ENCODE data around the gene CSTA.
"Not testable (repeated sequence)": the region's sequence is repeated elsewhere in the genome, so short reads cannot be mapped to it uniquely, and the experiment has no call there.

The CSTA gene

DNA sequence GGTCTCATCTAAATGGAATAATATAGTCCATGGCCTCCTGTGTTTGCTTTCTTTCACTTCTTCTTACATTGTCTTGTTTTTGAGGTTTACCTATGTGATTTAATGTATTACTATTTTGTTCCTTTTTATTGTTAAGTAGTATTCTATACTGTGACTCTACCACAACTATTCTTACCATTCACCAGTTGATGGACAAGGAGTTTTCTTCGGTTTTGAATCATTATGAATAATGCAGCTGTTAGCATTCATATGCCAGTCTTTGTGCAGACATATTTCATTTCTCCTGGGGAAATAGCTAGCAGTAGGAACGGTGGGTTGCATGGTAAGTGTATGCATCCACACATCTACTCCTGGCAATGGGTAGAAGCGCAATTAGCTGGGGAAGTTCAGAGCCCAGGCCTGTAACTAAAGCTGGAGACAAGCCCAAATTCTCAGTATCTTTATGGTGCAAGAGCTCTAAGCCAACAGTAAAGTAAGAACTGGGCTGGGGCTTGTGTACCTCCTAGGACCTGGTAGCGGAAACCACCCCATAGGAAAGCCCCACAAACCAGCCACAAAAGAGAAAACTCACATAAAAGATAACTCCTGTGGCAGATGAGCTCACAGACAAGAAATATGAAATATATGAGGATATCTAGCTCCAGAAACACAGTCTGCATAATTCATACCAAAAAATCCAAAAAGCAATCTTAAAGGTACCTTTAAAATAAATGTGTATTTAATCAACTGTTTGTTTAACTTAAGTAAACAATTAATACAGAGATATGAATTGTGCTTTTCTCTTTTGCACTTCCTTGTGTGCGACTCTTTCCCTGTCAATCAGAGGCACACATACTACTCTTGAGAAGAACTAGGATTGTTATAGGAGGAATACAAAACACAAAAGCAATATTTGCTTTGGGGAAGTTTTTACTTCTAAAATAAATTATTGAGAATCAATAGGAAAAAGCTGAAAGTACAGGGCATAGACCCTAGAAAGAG is 2.7 kb upstream of the CSTA start:
- no peak for DNase-seq (ENCODE audit: low read depth in 2 of 2)

DNA sequence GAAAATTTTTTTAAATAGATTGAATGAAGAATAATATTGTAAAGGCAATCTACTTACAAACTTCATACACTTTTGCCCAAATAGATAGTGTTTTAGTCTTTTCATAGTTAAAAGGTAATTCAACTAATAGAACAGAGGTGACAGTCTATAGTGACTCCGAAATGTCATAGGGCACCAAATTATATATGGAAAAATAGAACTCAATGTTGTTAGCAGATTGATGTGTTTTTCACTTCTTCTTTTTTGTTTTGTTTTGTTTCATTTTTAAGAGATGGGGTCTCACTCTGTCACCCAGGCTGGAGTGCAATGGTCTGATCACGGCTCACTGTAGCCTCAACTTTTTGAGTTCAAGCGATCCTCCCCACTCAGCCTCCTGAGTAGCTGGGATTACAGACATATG is 721 bp downstream of the CSTA start:
- no peak for DNase-seq (ENCODE audit: low read depth in 2 of 2)

DNA sequence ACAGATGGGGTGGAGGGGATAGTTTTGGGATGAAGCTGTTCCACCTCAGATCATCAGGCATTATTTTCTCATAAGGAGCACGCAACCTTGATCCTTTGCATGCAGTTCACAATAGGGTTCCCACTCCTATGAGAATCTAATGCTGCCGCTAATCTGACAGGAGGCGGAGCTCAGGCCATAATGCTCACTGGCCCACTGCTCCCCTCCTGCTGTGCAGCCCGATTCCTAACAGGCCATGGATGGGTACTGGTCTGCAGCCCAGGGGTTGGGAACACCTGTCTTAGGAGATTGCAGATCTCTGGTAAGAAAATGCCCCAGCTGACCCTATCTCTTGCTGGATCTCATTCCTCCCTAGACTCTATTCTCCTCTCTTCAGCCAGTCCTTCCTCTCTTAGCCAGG is 6.8 kb downstream of the CSTA start:
- DNase-seq (ENCODE audit: low read depth in 2 of 2) = no peak

DNA sequence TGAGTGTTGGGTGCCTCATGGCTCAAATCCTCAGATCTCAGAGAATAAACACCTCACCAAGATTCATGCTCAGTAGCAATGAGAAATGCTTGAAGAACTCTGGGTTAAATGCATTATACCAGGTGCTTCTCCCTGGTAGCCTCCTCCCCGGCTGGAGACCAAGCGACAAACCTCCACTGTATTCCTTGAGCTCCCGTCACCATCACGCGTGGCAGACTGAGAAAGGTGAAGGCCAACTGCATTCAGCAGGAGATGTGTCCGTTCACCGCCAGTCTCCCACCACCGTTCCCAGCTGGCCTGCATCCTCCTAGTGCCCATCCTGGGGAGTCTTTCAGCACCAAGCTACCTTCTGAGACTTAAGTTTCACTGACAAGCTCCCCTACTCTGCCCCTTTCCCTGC is 7.5 kb downstream of the CSTA start:
- no peak for DNase-seq (ENCODE audit: low read depth in 2 of 2)

DNA sequence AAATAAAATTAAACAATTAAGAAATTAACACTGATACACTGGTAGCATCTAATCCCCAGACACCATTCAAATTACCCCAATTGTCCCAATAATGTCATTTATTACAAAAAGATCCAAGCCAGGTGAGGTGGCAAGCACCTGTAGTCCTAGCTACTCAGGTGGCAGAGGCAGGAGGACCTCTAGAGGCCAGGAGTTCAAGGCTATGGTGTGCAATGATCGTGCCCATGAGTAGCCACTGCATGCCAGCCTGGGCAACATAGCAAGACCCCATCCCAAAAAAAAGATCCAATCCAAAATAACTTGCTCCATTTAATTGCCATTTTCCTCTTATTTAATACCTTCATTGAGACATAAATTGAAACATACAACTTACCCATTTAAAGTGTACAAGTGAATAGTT is 17.8 kb downstream of the CSTA start:
- DNase-seq (ENCODE audit: low read depth in 2 of 2) = no peak

DNA sequence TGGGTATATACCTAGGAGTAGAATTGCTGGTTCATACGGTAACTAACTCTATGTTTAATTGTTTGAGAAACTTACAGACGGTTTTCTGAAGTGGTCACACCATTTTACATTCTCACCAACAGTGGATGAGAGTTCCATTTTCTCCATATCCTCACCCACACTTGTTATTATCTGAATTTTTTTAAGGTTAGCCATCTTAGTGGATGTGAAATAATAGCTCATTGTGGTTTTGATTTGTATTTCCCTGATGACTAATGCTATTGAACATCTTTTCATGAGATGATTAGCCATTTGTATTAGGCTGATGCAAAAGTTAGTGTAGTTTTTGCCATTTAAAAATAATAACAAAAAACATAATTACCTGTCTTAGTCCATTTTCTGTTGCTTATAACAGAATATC is 18.6 kb downstream of the CSTA start:
- no peak for DNase-seq (ENCODE audit: low read depth in 2 of 2)

DNA sequence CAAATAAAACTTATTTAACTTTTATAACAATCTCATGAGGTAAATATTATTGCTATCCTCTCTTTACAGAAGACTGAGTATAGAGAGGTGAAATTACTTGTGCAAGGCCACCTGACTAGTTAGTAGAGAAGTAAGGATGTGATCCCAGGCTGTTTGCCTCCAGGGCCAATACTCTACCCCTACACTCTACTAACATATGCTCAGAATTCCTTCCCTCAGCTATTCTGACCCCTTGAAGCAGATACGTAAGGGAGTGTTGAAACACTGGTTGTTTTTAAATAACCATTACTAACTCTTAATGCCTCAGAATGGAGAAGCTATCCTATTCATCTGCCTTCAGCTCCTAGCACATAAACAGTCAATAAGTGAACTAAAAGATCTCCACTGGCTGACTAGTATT is 24.1 kb downstream of the CSTA start:
- no peak for DNase-seq (ENCODE audit: low read depth in 2 of 2)

DNA sequence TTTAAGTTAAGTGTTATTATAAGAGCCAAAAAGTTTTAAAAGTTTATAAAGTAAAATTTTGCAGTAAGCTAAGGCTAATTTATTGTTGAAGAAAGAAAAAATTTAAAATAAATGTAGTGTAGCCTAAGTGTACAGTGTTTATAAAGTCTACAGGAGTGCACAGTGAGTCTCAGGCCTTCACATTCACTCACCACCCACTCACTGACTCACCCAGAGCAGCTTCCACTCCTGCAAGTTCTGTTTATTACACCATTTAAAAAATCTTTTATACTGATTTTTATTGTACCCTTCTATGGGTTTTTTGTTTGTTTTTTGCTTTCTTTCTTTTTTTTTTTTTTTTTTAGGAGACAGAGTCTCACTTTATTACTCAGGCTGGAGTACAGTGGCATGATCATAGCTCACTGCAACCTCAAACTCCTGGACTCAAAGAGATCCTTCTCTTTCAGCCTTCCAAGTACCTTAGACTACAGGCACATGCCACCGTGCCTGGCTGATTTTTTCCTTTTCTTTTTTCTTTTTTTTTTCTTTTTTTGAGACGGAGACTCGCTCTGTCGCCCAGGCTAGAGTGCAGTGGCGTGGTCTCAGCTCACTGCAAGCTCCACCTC is 25.9 kb downstream of the CSTA start:
- no peak for DNase-seq (ENCODE audit: low read depth in 2 of 2)

DNA sequence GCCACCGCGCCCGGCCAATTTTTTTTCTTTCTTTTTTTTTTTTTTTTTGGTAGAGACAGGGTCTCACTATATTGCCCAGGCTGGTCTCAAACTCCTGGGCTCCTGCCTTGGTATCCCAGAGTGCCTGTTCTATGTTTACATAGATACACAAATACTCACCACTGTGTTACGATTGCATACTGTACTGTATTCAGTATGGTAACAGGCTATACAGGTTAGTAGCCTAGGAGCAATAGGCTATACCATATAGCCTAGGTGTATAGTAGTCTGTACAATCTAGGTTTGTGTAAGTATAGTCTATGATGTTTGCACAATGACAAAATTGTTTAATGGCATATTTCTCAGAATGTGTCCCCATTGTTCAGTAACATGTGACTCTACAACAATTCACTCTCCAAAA is 26.6 kb downstream of the CSTA start:
- no peak for DNase-seq (ENCODE audit: low read depth in 2 of 2)

DNA sequence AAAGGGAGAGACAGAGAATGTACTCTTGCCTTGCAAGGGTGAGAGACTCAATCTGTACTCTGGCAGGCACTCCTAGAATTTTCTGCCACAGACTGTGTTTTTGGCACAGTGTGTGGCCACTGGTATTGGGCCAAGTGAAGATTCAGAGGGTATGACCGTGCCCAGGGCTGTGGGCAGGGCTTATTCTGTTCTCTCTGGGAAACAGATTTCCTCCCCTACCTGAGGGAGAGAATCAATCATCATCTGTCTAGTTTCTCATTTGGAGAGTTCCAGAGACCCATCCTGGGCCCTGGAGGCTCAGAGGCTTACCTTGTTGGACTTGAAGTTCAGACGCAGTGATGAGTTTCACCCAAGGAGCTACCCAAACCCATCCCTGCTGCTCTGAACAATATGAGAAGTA is 28.2 kb downstream of the CSTA start:
- no peak for DNase-seq (ENCODE audit: low read depth in 2 of 2)

DNA sequence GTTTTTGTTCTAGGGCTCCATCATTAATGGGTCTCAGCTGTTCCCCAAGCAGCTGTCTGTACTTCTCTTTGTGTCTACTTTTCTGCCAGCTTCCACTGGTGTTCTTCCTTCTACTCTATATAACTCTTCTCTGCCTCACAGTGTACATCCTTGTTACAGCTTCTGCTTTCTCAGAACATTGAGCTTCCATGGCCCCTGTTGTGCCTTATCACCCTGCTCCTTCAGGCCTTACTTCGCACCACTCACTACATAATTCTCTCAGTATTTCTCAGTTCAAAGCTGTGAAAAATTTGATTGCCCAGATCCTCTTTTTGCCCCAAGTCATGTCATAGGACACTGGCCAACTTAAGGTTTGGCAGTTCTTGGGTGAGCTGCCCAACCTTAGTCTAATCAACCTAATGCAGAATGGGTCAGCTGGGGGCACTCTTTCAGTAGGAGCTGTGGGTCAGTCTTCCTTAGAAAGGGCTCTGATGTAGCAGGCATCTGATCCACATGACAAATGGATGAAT is 28.9 kb downstream of the CSTA start:
- no peak for DNase-seq (ENCODE audit: low read depth in 2 of 2)

DNA sequence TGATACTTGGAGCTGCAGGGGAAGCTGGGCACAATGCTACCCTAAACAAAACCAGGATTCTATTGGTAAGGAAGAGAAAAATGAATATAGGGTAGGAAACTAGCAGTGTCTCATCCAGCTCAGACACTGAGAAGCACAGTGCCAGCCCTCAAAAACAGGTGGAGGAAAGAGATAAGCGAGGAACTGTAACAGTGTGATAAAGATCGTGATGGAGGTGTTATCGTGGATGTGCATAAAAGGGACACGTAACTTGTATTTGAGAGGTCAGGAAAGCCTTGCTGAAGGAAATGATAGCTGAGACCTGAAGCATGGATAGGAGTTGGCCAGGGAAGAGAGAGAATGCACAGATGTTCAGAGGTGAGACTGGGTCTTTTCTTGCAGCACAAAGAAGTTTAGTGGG is 30.6 kb downstream of the CSTA start:
- DNase-seq (ENCODE audit: low read depth in 2 of 2) = no peak

DNA sequence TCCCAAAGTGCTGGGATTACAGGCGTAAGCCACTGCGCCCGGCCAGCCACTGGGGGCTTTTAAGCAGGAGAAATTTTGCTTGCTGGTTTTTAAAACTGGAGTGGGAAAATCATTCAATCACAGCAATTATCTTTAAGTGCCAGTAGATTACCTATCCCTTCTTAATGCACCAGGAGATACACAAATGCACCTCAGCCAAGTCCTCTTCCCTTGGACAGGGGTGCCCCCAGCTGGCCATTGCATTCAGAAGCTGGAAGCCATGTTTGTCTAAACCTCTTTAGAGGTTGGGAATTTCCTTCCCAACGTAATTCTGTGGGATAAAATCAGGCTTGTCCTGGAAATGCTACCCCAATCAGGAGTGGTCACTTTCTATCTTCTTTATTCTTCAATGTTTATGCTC is 31.4 kb downstream of the CSTA start:
- DNase-seq (ENCODE audit: low read depth in 2 of 2) = no peak

DNA sequence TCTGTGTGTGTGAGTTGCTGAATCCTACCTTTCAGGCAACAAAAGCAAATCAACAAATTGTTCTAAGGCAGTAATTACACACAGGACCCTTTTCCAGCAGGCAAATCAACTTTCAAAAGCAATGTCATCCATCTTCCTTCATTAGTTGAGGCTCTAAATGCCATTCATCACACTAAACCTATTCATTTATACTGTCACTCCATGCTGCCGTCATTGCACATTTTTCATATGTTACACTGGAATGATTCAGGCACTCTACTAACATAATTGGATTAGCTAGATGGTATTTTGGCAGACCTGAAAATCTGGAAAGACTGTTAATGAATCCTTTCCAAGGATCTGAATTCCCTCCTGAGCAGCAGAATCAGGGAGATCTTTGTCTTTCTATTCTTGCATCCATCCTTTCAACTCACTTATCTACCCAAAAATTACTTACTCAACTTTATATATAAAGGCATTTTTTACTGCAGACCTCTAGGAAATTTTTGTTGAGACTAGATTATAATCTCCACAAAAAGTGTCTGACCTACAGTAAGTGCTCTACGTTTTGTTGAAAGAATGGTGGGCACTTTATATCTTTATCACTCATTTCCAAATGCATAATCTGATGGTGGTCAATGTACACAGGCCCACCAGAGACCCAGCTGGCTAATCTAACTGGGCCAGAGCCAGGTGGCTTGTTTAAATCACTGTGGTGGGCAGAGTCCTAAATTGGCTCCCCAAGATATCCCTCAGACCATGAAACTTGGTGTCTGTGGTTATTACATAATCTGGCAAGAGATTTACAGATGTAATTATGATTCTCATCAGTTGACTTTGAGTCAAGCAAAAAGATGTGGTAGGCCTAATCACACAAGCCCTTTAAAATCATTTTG is 33.0 kb downstream of the CSTA start:
- DNase-seq (ENCODE audit: low read depth in 2 of 2) = no peak

DNA sequence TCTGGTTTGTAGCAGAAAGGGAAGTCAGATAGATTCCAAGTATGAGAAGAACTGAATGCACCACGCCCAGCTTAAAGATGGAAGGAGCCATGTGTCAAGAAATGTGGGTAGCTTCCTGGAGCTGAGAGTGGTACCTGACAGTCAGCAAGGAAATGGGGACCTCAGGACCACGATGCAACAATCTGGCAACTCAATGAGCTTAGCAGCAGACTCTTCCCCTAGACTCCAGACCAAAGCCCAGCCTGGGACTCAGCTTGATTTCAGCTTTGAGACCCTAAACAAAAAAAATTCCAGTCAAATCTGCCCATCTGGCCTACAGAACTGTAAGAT is 33.6 kb downstream of the CSTA start:
- no peak for DNase-seq (ENCODE audit: low read depth in 2 of 2)

DNA sequence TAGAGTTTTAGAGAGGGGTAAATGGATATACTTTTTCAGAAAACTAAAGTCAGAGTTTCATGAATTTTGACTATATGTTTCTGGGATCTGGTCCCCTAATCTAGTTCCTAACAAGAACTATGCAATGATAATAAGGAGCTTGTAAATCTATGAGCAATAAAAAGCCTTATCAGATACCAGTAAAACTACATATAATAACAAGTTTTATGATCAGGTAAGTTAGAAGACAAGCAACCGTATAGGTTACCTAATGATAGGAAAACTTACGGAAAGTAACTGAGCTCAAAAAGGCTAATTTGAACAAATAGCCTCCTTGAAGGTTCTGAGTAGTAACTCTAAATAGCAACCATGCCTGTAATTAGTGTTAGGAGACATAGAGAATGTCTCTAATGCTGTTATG is 37.0 kb downstream of the CSTA start:
- no peak for DNase-seq (ENCODE audit: low read depth in 2 of 2)

DNA sequence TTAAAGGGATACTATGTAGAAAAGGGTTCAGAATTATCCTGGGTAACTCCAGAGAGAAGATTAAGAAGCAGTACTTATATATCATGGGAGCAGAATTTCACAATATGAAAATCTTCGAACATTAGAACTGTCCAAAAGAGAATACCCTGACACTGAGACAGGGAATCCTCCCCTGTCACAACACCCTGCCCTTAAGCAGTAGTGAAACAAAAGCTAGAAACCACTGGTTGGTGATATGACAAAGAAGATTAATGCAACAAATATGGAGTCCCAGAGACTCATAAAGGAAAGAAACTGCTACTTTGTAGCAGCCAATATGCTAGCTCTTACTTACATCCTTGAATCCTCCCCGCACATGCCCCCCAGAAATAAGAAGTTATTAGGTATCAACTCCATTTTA is 39.4 kb downstream of the CSTA start:
- no peak for DNase-seq (ENCODE audit: low read depth in 2 of 2)

DNA sequence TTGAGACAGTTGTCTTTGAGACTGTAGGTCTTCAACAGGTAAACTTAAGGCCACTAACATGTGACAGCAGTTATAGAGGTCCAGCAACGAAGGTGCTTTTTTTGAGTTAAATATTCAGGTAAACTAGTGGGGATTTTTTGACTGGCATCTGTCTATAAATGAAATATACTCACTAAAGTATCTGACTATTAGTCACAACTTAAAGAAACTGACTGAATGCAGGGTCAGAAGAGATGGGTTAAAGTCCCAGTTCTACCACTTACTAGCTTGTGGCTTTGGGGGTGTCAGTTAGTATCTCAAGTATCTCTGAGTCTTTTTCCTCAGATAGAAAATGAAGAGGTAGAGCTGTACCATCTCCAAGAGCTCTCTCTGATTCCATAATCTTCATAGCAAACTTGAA is 40.0 kb downstream of the CSTA start:
- no peak for DNase-seq (ENCODE audit: low read depth in 2 of 2)

DNA sequence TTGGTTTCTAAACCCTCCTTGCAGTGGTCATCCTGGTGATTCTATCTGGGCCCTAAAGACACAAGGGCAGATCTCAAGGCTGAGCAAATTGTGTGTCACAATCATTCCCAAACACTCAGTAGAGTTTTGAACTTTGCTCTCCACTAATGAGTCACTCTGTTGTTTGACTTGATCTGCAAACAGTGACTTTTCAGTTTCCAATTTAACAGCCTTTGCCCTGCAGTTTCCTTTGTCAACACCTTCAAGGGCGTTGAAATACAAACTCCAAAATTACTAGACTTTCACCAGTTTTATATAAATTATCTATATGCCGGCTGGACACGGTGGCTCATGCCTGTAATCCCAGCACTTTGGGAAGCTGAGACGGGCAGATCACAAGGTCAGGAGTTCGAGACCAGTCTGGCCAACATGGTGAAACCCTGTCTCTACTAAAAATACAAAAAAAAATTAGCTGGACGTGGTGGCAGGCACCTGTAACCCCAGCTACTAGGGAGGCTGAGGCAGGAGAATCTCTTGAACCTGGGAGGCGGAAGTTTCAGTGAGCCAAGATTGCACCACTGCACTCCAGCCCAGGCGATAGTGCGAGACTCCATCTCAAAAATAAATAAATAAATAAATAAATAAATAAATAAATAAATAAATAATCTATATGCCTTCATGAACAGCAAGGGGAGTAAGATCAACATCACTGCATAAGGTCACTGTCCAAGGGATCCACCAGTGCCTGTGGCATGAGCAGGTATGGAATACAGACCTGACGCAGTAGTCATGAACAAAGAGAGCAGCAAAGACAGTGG is 40.7 kb downstream of the CSTA start:
- DNase-seq (ENCODE audit: low read depth in 2 of 2) = not testable (repeated sequence)

DNA sequence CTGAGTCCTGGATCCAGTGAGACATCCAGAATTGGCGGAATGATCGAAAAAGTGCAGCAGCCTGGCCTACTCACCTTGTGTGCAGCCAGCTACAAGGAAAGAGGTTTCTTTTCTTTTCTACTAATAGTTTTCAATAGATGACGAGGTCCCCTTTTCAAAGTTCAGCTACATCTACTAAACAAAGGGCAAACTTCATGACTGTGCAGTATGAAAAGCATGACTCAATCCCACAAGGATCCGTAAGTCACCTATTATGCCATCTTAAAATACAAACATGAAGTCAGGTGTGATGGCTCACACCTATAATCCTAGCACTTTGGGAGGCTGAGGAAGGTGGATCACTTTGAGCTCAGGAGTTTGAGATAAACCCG is 41.3 kb downstream of the CSTA start:
- no peak for DNase-seq (ENCODE audit: low read depth in 2 of 2)

DNA sequence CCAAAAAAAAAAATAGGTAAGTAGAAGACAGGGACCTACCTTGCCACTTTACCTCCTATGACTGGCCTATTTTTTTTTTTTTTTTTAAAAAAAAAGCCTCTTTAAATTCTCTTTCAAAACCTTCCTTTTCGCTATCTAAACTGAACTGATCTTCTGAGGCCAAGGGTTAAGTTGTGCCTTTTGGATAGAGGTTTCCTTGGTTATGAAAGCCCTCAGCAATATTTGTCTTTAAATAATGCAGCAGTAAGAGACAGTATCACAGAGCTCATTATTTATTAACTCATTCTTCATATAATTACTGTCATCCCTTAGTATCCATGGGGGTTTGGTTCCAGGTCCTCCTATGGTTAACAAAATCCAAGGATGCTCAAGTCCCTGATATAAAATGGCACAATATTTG is 49.0 kb downstream of the CSTA start:
- DNase-seq (ENCODE audit: low read depth in 2 of 2) = no peak

DNA sequence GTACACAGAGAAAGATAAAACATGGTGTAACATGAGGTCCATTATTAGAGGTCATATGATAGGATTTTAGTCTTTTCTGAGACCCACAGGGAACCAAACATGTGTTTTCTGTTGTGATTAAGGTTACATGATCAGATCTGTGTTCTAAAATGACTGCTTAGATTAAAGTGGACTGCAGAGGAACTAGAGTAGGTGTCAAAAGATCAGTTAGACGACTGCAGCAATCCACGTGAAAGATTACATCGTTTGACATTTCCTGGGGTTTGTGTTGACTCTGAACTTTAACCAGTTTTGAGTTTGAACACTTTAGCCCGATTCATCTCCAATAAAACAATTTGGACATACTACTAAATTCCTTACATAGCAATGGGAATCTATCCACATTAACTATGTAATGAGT is 52.9 kb downstream of the CSTA start:
- no peak for DNase-seq (ENCODE audit: low read depth in 2 of 2)
